ENCODE data around the gene RPS8. TPM values are rescaled to one million over a fixed set of nuclear protein-coding genes. Genes with fewer than 3 reads are reported as not detected.

RPS8 gene
- total RNA-seq, 1 experiment from 2014 or later: 1,104 TPM

- no peak for DNase-seq
- BruUV-seq (replicated peaks): no TSS peak
- CTCF ChIA-PET: interaction anchor here (0.6 kb wide), 2 partner anchors 16 to 818 kb away, joined by 3 read pairs; no protein-coding TSS in a partner anchor
- no peak overlapping the region for H3K27ac Mint-ChIP-seq (ENCODE audit: unreplicated experiment)
- peaks cover 69% of the 10 kb centered on the region for H3K36me3 Mint-ChIP-seq (ENCODE audit: insufficient read depth, unreplicated experiment)
- H3K9me3 Mint-ChIP-seq (ENCODE audit: low read depth, unreplicated experiment): no peaks in the 10 kb centered on the region
- no peak overlapping the region for H3K4me3 Mint-ChIP-seq (ENCODE audit: low read depth, unreplicated experiment)
- peaks cover 10% of the 10 kb centered on the region for H3K4me1 Mint-ChIP-seq (ENCODE audit: low read depth, unreplicated experiment)
- no peak for TF ChIP-seq CTCF (IDR thresholded peaks at IDR 0.05; ENCODE audit: unreplicated experiment)
- intact Hi-C loops (cut with micrococcal nuclease; ENCODE audit: unreplicated experiment): no loop called here
- no peaks in the 10 kb centered on the region for H3K27me3 Mint-ChIP-seq (ENCODE audit: unreplicated experiment)
Observed at GRCh38 chr1:44743211-44743610, 32.1 kb upstream of the RPS8 start.

- intact Hi-C loops (cut with micrococcal nuclease; ENCODE audit: unreplicated experiment): no loop called here
- H3K4me1 Mint-ChIP-seq (ENCODE audit: low read depth, unreplicated experiment): peaks cover 4% of the 10 kb centered on the region
- H3K27me3 Mint-ChIP-seq (ENCODE audit: unreplicated experiment): no peaks in the 10 kb centered on the region
- DNase-seq: no peak
- no peak overlapping the region for H3K4me3 Mint-ChIP-seq (ENCODE audit: low read depth, unreplicated experiment)
- CTCF ChIA-PET: no interaction called here
- TF ChIP-seq CTCF (IDR thresholded peaks at IDR 0.05; ENCODE audit: unreplicated experiment): no peak
- no TSS peak for BruUV-seq (replicated peaks)
- no peaks in the 10 kb centered on the region for H3K9me3 Mint-ChIP-seq (ENCODE audit: low read depth, unreplicated experiment)
- H3K27ac Mint-ChIP-seq (ENCODE audit: unreplicated experiment): no peak overlapping the region
- H3K36me3 Mint-ChIP-seq (ENCODE audit: insufficient read depth, unreplicated experiment): peaks cover 61% of the 10 kb centered on the region
Observed at GRCh38 chr1:44747878-44748277, 27.5 kb upstream of the RPS8 start.

GRCh38 chr1:44757420-44757819, 17.9 kb upstream of the RPS8 start:
- Mint-ChIP-seq H3K27ac (ENCODE audit: unreplicated experiment) (no peak overlapping the region), H3K9me3 (ENCODE audit: low read depth, unreplicated experiment) (no peaks in the 10 kb centered on the region), H3K36me3 (ENCODE audit: insufficient read depth, unreplicated experiment) (peaks cover 48% of the 10 kb centered on the region), H3K4me3 (ENCODE audit: low read depth, unreplicated experiment) (no peak overlapping the region), H3K27me3 (ENCODE audit: unreplicated experiment) (no peaks in the 10 kb centered on the region), H3K4me1 (ENCODE audit: low read depth, unreplicated experiment) (no peaks in the 10 kb centered on the region)
- TF ChIP-seq CTCF (IDR thresholded peaks at IDR 0.05; ENCODE audit: unreplicated experiment): no peak
- CTCF ChIA-PET: no interaction called here
- intact Hi-C loops (cut with micrococcal nuclease; ENCODE audit: unreplicated experiment): no loop called here
- no peak for DNase-seq
- BruUV-seq (replicated peaks): no TSS peak

- Mint-ChIP-seq H3K4me3 (ENCODE audit: low read depth, unreplicated experiment) (no peak overlapping the region), H3K9me3 (ENCODE audit: low read depth, unreplicated experiment) (no peaks in the 10 kb centered on the region), H3K27me3 (ENCODE audit: unreplicated experiment) (no peaks in the 10 kb centered on the region), H3K36me3 (ENCODE audit: insufficient read depth, unreplicated experiment) (peaks cover 46% of the 10 kb centered on the region), H3K4me1 (ENCODE audit: low read depth, unreplicated experiment) (no peaks in the 10 kb centered on the region), H3K27ac (ENCODE audit: unreplicated experiment) (no peak overlapping the region)
- no peak for DNase-seq
- intact Hi-C loops (cut with micrococcal nuclease; ENCODE audit: unreplicated experiment): no loop called here
- CTCF ChIA-PET: interaction anchor here (0.7 kb wide), 1 partner anchor 15 kb away, joined by 3 read pairs; no protein-coding TSS in a partner anchor
- BruUV-seq (replicated peaks): no TSS peak
- TF ChIP-seq CTCF (IDR thresholded peaks at IDR 0.05; ENCODE audit: unreplicated experiment): no peak
Observed at GRCh38 chr1:44759077-44759476, 16.3 kb upstream of the RPS8 start.
